ENCODE measurements around the gene SUGT1.

GRCh38 chr13:52673465-52673864, 20.8 kb downstream of the SUGT1 start:
- TF ChIP-seq POLR2AphosphoS5 (IDR thresholded peaks at IDR 0.05) (no peak), CTCF (IDR thresholded peaks at IDR 0.05; ENCODE audit: poor library complexity, severe bottlenecking) (no peak), TAF1 (IDR thresholded peaks at IDR 0.05; ENCODE audit: low read depth) (no peak), MXI1 (conservative IDR thresholded peaks at IDR 0.05; ENCODE audit: poor library complexity, severe bottlenecking) (no peak), REST (IDR thresholded peaks at IDR 0.05; ENCODE audit: borderline replicate concordance) (no peak), EZH2 (IDR thresholded peaks at IDR 0.05; ENCODE audit: borderline replicate concordance, insufficient read depth, low read length, poor library complexity, severe bottlenecking) (no peak), EP300 (conservative IDR thresholded peaks at IDR 0.05; ENCODE audit: poor library complexity, severe bottlenecking) (no peak)

Measured in neural cell (in vitro differentiated cells).